Fibroblast of lung (primary cell): ENCODE results near the gene HSP90AB1.

Experiments
- EZH2 ChIP-seq: IDR thresholded peaks from 2 replicates; pipeline ENCODE4 v1.5.1; 2012; ENCODE audit warnings: low read length, control low read depth, mild to moderate bottlenecking; ENCODE audit errors: missing control alignments
- TF ChIP-seq, protein P1 (sequence below), 2 donors: IDR thresholded peaks in 1 of 2; conservative IDR thresholded peaks in 1 of 2; 1 replicate in 1 of 2; 2 replicates in 1 of 2; pipeline ENCODE4 v1.5.1; 2011 to 2012; ENCODE audit warnings: low read length in 2 of 2, control low read depth in 1 of 2, inconsistent platforms in 1 of 2, low read depth in 1 of 2, mild to moderate bottlenecking in 1 of 2

DNA sequence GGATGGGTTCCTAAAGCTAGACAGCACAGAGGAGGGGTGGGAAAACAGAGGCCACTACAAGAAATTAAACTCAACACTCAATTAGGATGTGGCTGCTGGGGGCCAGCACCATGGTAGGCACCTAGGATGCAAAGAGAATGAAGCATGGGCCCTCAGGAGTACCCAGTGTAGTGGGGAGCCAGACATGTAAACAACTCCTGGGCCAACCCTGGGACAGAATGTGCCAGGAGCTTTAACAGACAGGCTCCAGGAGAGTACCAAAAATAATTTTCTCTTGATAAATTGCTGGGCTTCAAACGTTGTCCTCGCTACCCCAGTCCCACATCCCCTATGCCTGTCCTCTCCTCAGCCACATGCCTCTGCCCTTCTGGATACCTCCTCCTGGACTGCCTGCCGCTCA lies 25.0 kb downstream of the HSP90AB1 start:
- no peak for TF ChIP-seq EZH2
- TF ChIP-seq, protein P1, sequence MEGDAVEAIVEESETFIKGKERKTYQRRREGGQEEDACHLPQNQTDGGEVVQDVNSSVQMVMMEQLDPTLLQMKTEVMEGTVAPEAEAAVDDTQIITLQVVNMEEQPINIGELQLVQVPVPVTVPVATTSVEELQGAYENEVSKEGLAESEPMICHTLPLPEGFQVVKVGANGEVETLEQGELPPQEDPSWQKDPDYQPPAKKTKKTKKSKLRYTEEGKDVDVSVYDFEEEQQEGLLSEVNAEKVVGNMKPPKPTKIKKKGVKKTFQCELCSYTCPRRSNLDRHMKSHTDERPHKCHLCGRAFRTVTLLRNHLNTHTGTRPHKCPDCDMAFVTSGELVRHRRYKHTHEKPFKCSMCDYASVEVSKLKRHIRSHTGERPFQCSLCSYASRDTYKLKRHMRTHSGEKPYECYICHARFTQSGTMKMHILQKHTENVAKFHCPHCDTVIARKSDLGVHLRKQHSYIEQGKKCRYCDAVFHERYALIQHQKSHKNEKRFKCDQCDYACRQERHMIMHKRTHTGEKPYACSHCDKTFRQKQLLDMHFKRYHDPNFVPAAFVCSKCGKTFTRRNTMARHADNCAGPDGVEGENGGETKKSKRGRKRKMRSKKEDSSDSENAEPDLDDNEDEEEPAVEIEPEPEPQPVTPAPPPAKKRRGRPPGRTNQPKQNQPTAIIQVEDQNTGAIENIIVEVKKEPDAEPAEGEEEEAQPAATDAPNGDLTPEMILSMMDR (conservative IDR thresholded peaks at IDR 0.05 in 1 of 2, IDR thresholded peaks at IDR 0.05 in 1 of 2; ENCODE audit: low read depth in 1 of 2, low read length in 2 of 2): no peak
